GM23338 (cell line): ENCODE data around the gene CNP. TPM values are rescaled to one million over a fixed set of nuclear protein-coding genes. Genes with fewer than 3 reads are reported as not detected.

Experiments used
- ATAC-seq: fragments of 200-7000 bp; cut with Tn5 transposase; 3 replicates; pipeline ENCODE4 v1.9.1; 2020
- DNase-seq: peaks from one replicate; pipeline ENCODE4 v3.0.0-alpha.2; 2015; ENCODE audit warnings: low spot score
- H2AFZ ChIP-seq: fragments of 200-600 bp; sonication (generic); 2 replicates; pipeline ENCODE4 v1.8.0; 2016; ENCODE audit warnings: antibody characterized with exemption, mild to moderate bottlenecking, moderate library complexity
- H3F3A ChIP-seq: fragments of 200-600 bp; sonication (generic); replicated peaks from 2 replicates; pipeline ENCODE4 v1.8.0; 2017; ENCODE audit warnings: antibody characterized with exemption, mixed run types, low read depth
- H3K27ac ChIP-seq: fragments of 200-600 bp; sonication (generic); 2 replicates; pipeline ENCODE4 v1.6.1; 2016; ENCODE audit warnings: low read depth
- H3K27me3 ChIP-seq: fragments of 200-600 bp; sonication (generic); 2 replicates; pipeline ENCODE4 v1.8.0; 2016; ENCODE audit warnings: mild to moderate bottlenecking, mixed run types, moderate library complexity; ENCODE audit not compliant: insufficient read depth
- H3K36me3 ChIP-seq: fragments of 200-600 bp; sonication (generic); 2 replicates; pipeline ENCODE4 v1.8.0; 2016; ENCODE audit warnings: mild to moderate bottlenecking; ENCODE audit not compliant: insufficient read depth
- H3K4me1 ChIP-seq: fragments of 200-600 bp; sonication (generic); 2 replicates; pipeline ENCODE4 v1.8.0; 2016; ENCODE audit warnings: mild to moderate bottlenecking, moderate library complexity; ENCODE audit not compliant: insufficient read depth
- H3K4me2 ChIP-seq: fragments of 200-600 bp; sonication (generic); 2 replicates; pipeline ENCODE4 v1.7.1; 2017; ENCODE audit warnings: mixed run types
- H3K4me3 ChIP-seq: fragments of 200-600 bp; sonication (generic); 2 replicates; pipeline ENCODE4 v1.6.1; 2016; ENCODE audit warnings: mixed run types
- H3K79me2 ChIP-seq: fragments of 200-600 bp; sonication (generic); replicated peaks from 2 replicates; pipeline ENCODE4 v1.8.0; 2017; ENCODE audit warnings: mild to moderate bottlenecking; ENCODE audit not compliant: insufficient read depth
- H3K9me2 ChIP-seq: fragments of 200-600 bp; sonication (generic); 2 replicates; pipeline ENCODE4 v1.8.0; 2017; ENCODE audit not compliant: insufficient read depth
- H4K20me1 ChIP-seq: fragments of 200-600 bp; sonication (generic); replicated peaks from 2 replicates; pipeline ENCODE4 v1.8.0; 2017; ENCODE audit warnings: mild to moderate bottlenecking; ENCODE audit not compliant: insufficient read depth
- H3K27ac Mint-ChIP-seq: 2 replicates; pipeline ENCODE4 v1.8.0; 2020; ENCODE audit warnings: inconsistent platforms, mild to moderate bottlenecking, moderate library complexity, mixed read lengths
- H3K27me3 Mint-ChIP-seq: 3 replicates; pipeline ENCODE4 v1.8.0; 2022; ENCODE audit warnings: low read depth, mild to moderate bottlenecking, moderate library complexity, mixed read lengths, inconsistent platforms; ENCODE audit not compliant: insufficient read depth, poor library complexity
- H3K36me3 Mint-ChIP-seq: 3 replicates; pipeline ENCODE4 v1.8.0; 2021; ENCODE audit warnings: low read depth, mild to moderate bottlenecking, inconsistent platforms, moderate library complexity, mixed read lengths
- H3K4me1 Mint-ChIP-seq: 3 replicates; pipeline ENCODE4 v1.8.0; 2020; ENCODE audit warnings: mild to moderate bottlenecking, inconsistent platforms, mixed read lengths
- H3K4me3 Mint-ChIP-seq: 3 replicates; pipeline ENCODE4 v1.8.0; 2021; ENCODE audit warnings: moderate library complexity, mild to moderate bottlenecking, inconsistent platforms, mixed read lengths
- H3K9me3 Mint-ChIP-seq: 3 replicates; pipeline ENCODE4 v1.8.0; 2020; ENCODE audit warnings: moderate library complexity, mild to moderate bottlenecking, inconsistent platforms, mixed read lengths
- CREB1 ChIP-seq: fragments of 250-450 bp; sonication (Bioruptor Pico); IDR thresholded peaks from 2 replicates; pipeline ENCODE4 v1.5.0; 2020; ENCODE audit warnings: low read depth, mild to moderate bottlenecking, moderate library complexity
- EZH2 ChIP-seq: fragments of 200-600 bp; sonication (generic); IDR thresholded peaks from one replicate; pipeline ENCODE4 v1.8.0; 2017; ENCODE audit warnings: antibody characterized with exemption, mild to moderate bottlenecking, low read depth; ENCODE audit not compliant: unreplicated experiment
- EZH2phosphoT487 ChIP-seq: fragments of 200-600 bp; sonication (generic); IDR thresholded peaks from one replicate; pipeline ENCODE4 v1.8.1; 2018; ENCODE audit warnings: antibody characterized with exemption; ENCODE audit not compliant: unreplicated experiment
- JUNB ChIP-seq: IDR thresholded peaks from one replicate; pipeline ENCODE4 v1.6.1; 2016; ENCODE audit warnings: antibody characterized with exemption; ENCODE audit not compliant: unreplicated experiment
- NANOG ChIP-seq: IDR thresholded peaks from 2 replicates; pipeline ENCODE4 v1.6.1; 2016; ENCODE audit warnings: antibody characterized with exemption, borderline replicate concordance
- POLR2AphosphoS5 ChIP-seq: IDR thresholded peaks from 2 replicates; pipeline ENCODE4 v1.6.1; 2016; ENCODE audit warnings: antibody characterized with exemption, low read depth
- STAT1 ChIP-seq: IDR thresholded peaks from one replicate; pipeline ENCODE4 v1.6.1; 2016; ENCODE audit warnings: antibody characterized with exemption; ENCODE audit not compliant: unreplicated experiment
- ZNF114 ChIP-seq: fragments of 250-450 bp; sonication (Bioruptor Pico); IDR thresholded peaks from 2 replicates; pipeline ENCODE4 v1.5.0; 2020; ENCODE audit warnings: mild to moderate bottlenecking, moderate library complexity
- ZNF331 ChIP-seq: fragments of 250-450 bp; sonication (Bioruptor Pico); IDR thresholded peaks from 2 replicates; pipeline ENCODE4 v1.5.0; 2020; ENCODE audit warnings: low read depth, mild to moderate bottlenecking, moderate library complexity
- polyA plus RNA-seq: library from polyadenylated mRNA; unstranded; fragments of >200 nt; fragmentation: Nextera tagmentation; extraction: Ambion mirVana; gene quantifications from 2 replicates; pipeline ENCODE4 v1.2.1, GENCODE V29; 2016
- total RNA-seq: library from RNA; depleted of rRNA; stranded (reverse); fragments of >200 nt; shearing (Covaris generic); gene quantifications from 2 replicates; pipeline ENCODE4 v1.2.3, GENCODE V29; 2014
- TF ChIP-seq, protein P1 (sequence below): IDR thresholded peaks from one replicate; pipeline ENCODE4 v1.6.1; 2018; ENCODE audit warnings: antibody characterized with exemption; ENCODE audit not compliant: unreplicated experiment
- TF ChIP-seq, protein P2 (sequence below): fragments of 250-450 bp; sonication (Bioruptor Pico); IDR thresholded peaks from 2 replicates; pipeline ENCODE4 v1.5.0; 2020; ENCODE audit warnings: mild to moderate bottlenecking, moderate library complexity
- TF ChIP-seq, protein P3 (sequence below): IDR thresholded peaks from 2 replicates; pipeline ENCODE4 v1.6.1; 2016; ENCODE audit warnings: antibody characterized with exemption
- TF ChIP-seq, protein P4 (sequence below), 2 experiments: fragments of 200-600 bp in 1 of 2; sonication (generic) in 1 of 2; conservative IDR thresholded peaks; 2 replicates each; pipeline versions ENCODE4 v1.5.1 to v1.6.1; 2016 to 2017; ENCODE audit warnings: antibody characterized with exemption in 2 of 2, low read depth in 2 of 2, mild to moderate bottlenecking in 2 of 2, moderate library complexity in 1 of 2

CNP gene
- total and polyA plus RNA-seq, 2 experiments from 2014 or later, result 30.8 to 47.8 TPM

DNA sequence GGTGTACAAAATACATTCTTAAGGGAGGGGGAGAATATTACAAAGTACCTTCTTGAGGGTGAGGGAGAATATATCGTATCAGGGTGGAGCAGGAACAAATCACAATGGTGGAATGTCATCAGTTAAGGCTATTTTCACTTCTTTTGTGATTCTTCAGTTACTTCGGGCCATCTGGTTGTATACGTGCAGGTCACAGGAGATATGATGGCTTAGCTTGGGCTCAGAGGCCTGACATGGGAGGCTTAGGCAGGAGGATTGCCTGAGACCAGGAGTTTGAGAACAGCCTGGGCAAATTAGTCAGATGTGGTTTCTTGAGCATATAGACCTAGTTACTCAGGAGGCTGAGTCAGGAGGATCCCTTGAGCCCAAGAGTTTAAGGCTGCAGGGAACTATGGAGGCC lies 23.1 kb upstream of the CNP start (continued):
- TF ChIP-seq, protein P1, sequence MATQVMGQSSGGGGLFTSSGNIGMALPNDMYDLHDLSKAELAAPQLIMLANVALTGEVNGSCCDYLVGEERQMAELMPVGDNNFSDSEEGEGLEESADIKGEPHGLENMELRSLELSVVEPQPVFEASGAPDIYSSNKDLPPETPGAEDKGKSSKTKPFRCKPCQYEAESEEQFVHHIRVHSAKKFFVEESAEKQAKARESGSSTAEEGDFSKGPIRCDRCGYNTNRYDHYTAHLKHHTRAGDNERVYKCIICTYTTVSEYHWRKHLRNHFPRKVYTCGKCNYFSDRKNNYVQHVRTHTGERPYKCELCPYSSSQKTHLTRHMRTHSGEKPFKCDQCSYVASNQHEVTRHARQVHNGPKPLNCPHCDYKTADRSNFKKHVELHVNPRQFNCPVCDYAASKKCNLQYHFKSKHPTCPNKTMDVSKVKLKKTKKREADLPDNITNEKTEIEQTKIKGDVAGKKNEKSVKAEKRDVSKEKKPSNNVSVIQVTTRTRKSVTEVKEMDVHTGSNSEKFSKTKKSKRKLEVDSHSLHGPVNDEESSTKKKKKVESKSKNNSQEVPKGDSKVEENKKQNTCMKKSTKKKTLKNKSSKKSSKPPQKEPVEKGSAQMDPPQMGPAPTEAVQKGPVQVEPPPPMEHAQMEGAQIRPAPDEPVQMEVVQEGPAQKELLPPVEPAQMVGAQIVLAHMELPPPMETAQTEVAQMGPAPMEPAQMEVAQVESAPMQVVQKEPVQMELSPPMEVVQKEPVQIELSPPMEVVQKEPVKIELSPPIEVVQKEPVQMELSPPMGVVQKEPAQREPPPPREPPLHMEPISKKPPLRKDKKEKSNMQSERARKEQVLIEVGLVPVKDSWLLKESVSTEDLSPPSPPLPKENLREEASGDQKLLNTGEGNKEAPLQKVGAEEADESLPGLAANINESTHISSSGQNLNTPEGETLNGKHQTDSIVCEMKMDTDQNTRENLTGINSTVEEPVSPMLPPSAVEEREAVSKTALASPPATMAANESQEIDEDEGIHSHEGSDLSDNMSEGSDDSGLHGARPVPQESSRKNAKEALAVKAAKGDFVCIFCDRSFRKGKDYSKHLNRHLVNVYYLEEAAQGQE, result no peak
- TF ChIP-seq ZNF331 (CRISPR knock-in tag), result no peak
- no peak for TF ChIP-seq NANOG

DNA sequence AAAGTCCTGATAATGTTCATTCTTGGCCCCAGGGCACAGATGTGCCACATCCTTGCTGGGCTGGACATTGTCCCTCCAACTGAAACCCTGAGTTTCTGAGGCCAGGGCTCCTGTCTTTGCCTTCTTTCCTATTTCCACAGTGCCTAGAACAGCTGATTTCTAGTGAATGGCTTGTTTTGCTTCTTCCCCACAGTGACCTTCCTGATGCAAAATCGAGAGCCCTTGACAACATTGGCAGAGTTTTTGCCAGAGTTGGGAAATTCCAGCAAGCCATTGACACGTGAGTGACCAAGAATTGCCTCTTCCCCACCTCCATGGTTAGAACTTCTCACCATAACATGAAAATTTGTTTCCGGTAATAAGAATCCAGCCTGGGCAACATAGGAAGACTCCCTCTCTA lies 21.7 kb upstream of the CNP start:
- DNase-seq, result no peak
- H3K79me2 ChIP-seq, result no peaks in the 10 kb centered on the region
- no peak for ATAC-seq
- no peak overlapping the region for H3K27ac Mint-ChIP-seq
- no peak overlapping the region for H3K4me2 ChIP-seq
- no peak overlapping the region for H2AFZ ChIP-seq
- H3K9me2 ChIP-seq, result no peaks in the 10 kb centered on the region
- H3K4me3 Mint-ChIP-seq, result no peak overlapping the region
- no peaks in the 10 kb centered on the region for H4K20me1 ChIP-seq
- no peaks in the 10 kb centered on the region for H3K27me3 ChIP-seq
- peaks cover 4% of the 10 kb centered on the region for H3K27me3 Mint-ChIP-seq
- H3K27ac ChIP-seq, result no peak overlapping the region
- no peaks in the 10 kb centered on the region for H3K4me1 ChIP-seq
- H3K36me3 ChIP-seq, result no peaks in the 10 kb centered on the region
- no peaks in the 10 kb centered on the region; the same call in 2 of the 3 replicates for H3K36me3 Mint-ChIP-seq
- no peaks in the 10 kb centered on the region for H3F3A ChIP-seq
- no peaks in the 10 kb centered on the region for H3K9me3 Mint-ChIP-seq
- H3K4me1 Mint-ChIP-seq, result no peaks in the 10 kb centered on the region
- no peak overlapping the region for H3K4me3 ChIP-seq
- no peak for TF ChIP-seq STAT1
- TF ChIP-seq NANOG, result no peak
- TF ChIP-seq, protein P2, sequence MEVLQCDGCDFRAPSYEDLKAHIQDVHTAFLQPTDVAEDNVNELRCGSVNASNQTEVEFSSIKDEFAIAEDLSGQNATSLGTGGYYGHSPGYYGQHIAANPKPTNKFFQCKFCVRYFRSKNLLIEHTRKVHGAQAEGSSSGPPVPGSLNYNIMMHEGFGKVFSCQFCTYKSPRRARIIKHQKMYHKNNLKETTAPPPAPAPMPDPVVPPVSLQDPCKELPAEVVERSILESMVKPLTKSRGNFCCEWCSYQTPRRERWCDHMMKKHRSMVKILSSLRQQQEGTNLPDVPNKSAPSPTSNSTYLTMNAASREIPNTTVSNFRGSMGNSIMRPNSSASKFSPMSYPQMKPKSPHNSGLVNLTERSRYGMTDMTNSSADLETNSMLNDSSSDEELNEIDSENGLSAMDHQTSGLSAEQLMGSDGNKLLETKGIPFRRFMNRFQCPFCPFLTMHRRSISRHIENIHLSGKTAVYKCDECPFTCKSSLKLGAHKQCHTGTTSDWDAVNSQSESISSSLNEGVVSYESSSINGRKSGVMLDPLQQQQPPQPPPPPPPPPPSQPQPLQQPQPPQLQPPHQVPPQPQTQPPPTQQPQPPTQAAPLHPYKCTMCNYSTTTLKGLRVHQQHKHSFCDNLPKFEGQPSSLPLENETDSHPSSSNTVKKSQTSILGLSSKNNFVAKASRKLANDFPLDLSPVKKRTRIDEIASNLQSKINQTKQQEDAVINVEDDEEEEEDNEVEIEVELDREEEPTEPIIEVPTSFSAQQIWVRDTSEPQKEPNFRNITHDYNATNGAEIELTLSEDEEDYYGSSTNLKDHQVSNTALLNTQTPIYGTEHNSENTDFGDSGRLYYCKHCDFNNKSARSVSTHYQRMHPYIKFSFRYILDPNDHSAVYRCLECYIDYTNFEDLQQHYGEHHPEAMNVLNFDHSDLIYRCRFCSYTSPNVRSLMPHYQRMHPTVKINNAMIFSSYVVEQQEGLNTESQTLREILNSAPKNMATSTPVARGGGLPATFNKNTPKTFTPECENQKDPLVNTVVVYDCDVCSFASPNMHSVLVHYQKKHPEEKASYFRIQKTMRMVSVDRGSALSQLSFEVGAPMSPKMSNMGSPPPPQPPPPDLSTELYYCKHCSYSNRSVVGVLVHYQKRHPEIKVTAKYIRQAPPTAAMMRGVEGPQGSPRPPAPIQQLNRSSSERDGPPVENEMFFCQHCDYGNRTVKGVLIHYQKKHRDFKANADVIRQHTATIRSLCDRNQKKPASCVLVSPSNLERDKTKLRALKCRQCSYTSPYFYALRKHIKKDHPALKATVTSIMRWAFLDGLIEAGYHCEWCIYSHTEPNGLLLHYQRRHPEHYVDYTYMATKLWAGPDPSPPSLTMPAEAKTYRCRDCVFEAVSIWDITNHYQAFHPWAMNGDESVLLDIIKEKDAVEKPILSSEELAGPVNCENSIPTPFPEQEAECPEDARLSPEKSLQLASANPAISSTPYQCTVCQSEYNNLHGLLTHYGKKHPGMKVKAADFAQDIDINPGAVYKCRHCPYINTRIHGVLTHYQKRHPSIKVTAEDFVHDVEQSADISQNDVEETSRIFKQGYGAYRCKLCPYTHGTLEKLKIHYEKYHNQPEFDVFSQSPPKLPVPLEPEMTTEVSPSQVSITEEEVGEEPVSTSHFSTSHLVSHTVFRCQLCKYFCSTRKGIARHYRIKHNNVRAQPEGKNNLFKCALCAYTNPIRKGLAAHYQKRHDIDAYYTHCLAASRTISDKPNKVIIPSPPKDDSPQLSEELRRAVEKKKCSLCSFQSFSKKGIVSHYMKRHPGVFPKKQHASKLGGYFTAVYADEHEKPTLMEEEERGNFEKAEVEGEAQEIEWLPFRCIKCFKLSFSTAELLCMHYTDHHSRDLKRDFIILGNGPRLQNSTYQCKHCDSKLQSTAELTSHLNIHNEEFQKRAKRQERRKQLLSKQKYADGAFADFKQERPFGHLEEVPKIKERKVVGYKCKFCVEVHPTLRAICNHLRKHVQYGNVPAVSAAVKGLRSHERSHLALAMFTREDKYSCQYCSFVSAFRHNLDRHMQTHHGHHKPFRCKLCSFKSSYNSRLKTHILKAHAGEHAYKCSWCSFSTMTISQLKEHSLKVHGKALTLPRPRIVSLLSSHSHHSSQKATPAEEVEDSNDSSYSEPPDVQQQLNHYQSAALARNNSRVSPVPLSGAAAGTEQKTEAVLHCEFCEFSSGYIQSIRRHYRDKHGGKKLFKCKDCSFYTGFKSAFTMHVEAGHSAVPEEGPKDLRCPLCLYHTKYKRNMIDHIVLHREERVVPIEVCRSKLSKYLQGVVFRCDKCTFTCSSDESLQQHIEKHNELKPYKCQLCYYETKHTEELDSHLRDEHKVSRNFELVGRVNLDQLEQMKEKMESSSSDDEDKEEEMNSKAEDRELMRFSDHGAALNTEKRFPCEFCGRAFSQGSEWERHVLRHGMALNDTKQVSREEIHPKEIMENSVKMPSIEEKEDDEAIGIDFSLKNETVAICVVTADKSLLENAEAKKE (CRISPR knock-in tag), result no peak
- TF ChIP-seq CREB1, result no peak
- no peak for TF ChIP-seq EZH2
- TF ChIP-seq, protein P3, sequence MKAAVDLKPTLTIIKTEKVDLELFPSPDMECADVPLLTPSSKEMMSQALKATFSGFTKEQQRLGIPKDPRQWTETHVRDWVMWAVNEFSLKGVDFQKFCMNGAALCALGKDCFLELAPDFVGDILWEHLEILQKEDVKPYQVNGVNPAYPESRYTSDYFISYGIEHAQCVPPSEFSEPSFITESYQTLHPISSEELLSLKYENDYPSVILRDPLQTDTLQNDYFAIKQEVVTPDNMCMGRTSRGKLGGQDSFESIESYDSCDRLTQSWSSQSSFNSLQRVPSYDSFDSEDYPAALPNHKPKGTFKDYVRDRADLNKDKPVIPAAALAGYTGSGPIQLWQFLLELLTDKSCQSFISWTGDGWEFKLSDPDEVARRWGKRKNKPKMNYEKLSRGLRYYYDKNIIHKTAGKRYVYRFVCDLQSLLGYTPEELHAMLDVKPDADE, result no peak
- TF ChIP-seq, protein P4, sequence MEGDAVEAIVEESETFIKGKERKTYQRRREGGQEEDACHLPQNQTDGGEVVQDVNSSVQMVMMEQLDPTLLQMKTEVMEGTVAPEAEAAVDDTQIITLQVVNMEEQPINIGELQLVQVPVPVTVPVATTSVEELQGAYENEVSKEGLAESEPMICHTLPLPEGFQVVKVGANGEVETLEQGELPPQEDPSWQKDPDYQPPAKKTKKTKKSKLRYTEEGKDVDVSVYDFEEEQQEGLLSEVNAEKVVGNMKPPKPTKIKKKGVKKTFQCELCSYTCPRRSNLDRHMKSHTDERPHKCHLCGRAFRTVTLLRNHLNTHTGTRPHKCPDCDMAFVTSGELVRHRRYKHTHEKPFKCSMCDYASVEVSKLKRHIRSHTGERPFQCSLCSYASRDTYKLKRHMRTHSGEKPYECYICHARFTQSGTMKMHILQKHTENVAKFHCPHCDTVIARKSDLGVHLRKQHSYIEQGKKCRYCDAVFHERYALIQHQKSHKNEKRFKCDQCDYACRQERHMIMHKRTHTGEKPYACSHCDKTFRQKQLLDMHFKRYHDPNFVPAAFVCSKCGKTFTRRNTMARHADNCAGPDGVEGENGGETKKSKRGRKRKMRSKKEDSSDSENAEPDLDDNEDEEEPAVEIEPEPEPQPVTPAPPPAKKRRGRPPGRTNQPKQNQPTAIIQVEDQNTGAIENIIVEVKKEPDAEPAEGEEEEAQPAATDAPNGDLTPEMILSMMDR (conservative IDR thresholded peaks at IDR 0.05; ENCODE audit: low read depth in 2 of 2), result no peak
- no peak for TF ChIP-seq POLR2AphosphoS5
- no peak for TF ChIP-seq ZNF331 (CRISPR knock-in tag)
- no peak for TF ChIP-seq EZH2phosphoT487
- no peak for TF ChIP-seq JUNB
- no peak for TF ChIP-seq ZNF114
